Natural killer cell (primary cell): ENCODE results near the gene SLC25A41. TPM values are rescaled to one million over a fixed set of nuclear protein-coding genes. Genes with fewer than 3 reads are reported as not detected.

Experiments used
- ATAC-seq, 3 donors: fragments of 150-1000 bp in 2 of 3; fragments of 200-7000 bp in 1 of 3; cut with Tn5 transposase; 1 replicate in 1 of 3; 2 replicates in 2 of 3; pipeline ENCODE4 v1.10.0; 2021; ENCODE audit warnings: mild to moderate bottlenecking in 2 of 3, moderate library complexity in 2 of 3
- DNase-seq, 2 donors: peaks; one replicate each; pipeline versions ENCODE4 v3.0.0 to v3.0.0-alpha.2; 2013 to 2021; ENCODE audit warnings: mixed read lengths in 1 of 2
- H3K27ac ChIP-seq: one replicate; pipeline ENCODE4 v1.5.1; 2013; ENCODE audit warnings: mild to moderate bottlenecking, low read length
- H3K27me3 ChIP-seq: one replicate; pipeline ENCODE4 v1.6.1; 2013; ENCODE audit warnings: low read length; ENCODE audit not compliant: control insufficient read depth, insufficient read depth
- H3K36me3 ChIP-seq: one replicate; pipeline ENCODE4 v1.6.1; 2013; ENCODE audit warnings: low read length; ENCODE audit not compliant: control insufficient read depth, insufficient read depth
- H3K4me1 ChIP-seq: one replicate; pipeline ENCODE4 v1.6.1; 2013; ENCODE audit warnings: low read length; ENCODE audit not compliant: control insufficient read depth, insufficient read depth
- H3K4me3 ChIP-seq: one replicate; pipeline ENCODE4 v1.5.1; 2013; ENCODE audit warnings: low read length
- H3K9me3 ChIP-seq: one replicate; pipeline ENCODE4 v1.6.1; 2013; ENCODE audit warnings: low read length; ENCODE audit not compliant: control insufficient read depth, insufficient read depth
- H3K27ac Mint-ChIP-seq, 2 donors: one replicate each; pipeline ENCODE4 v1.8.0; 2022; ENCODE audit warnings: mild to moderate bottlenecking in 2 of 2, mixed read lengths in 2 of 2, moderate library complexity in 1 of 2
- H3K27me3 Mint-ChIP-seq, 2 donors: one replicate each; pipeline ENCODE4 v1.8.0; 2022; ENCODE audit warnings: low read depth in 2 of 2, mixed read lengths in 2 of 2
- H3K36me3 Mint-ChIP-seq: one replicate; pipeline ENCODE4 v1.8.0; 2022; ENCODE audit warnings: mixed read lengths
- H3K4me1 Mint-ChIP-seq, 2 donors: one replicate each; pipeline ENCODE4 v1.8.0; 2022; ENCODE audit warnings: mixed read lengths in 2 of 2
- H3K4me3 Mint-ChIP-seq: one replicate; pipeline ENCODE4 v1.8.0; 2022; ENCODE audit warnings: mild to moderate bottlenecking, moderate library complexity, mixed read lengths
- H3K9me3 Mint-ChIP-seq, 2 donors: one replicate each; pipeline ENCODE4 v1.8.0; 2022; ENCODE audit warnings: mixed read lengths in 2 of 2
- WGBS: methylation state at CpG from one replicate; pipeline ENCODE4 v1.1.7; 2013; ENCODE audit warnings: missing lambda C conversion rate; ENCODE audit not compliant: insufficient coverage; 5-methylcytosine and 5-hydroxymethylcytosine counted together
- intact Hi-C: fragments of 100-400 bp; cut with micrococcal nuclease; formaldehyde crosslinking; loops from one replicate; pipeline ENCODE4 v1.14.2; 2022
- total RNA-seq, 4 donors: library from RNA; stranded (reverse); fragments of 120-200 nt in 1 of 4; gene quantifications; one replicate each; pipeline versions ENCODE4 v1.2.3 to v1.2.4, GENCODE V29; 2013 to 2022
- TF ChIP-seq, protein P1 (sequence below): fragments of 200-600 bp; IDR thresholded peaks from one replicate; pipeline ENCODE4 v1.8.0; 2022; ENCODE audit warnings: antibody characterized with exemption

The SLC25A41 gene
- total RNA-seq, 3 donors from 2014 or later (not counting 1 experiment from before 2014, with no cell fraction given), result not detected

DNA sequence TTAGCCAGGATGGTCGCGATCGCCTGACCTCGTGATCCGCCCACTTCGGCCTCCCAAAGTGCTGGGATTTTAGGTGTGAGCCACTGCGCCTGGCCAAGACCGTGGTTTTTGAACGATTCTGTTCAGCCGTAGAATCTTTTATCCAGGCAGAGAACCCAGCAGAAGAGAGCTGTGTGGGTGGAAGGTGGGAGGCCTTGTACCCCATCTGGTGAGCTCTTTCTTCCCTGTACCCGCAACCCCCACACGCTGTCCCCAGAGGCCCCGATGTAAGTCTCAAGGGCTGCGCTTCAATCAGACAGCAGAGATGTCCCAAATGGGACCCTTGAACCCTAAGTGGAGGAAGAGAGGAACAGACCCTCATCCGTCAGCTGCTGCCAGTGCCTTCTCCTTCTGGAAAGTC, 22.4 kb upstream of the SLC25A41 start:
- no peaks in the 10 kb centered on the region for H3K27me3 ChIP-seq
- H3K4me3 ChIP-seq, result no peak overlapping the region
- Mint-ChIP-seq H3K36me3 (no peaks in the 10 kb centered on the region), H3K27me3 (peaks cover 0 to 3% of the 10 kb centered on the region in 2 donors), H3K4me1 (peaks cover 18 to 19% of the 10 kb centered on the region in 2 donors), H3K4me3 (no peak overlapping the region), H3K9me3 (no peaks in the 10 kb centered on the region), H3K27ac (no peak overlapping the region)
- peaks cover 18% of the 10 kb centered on the region for H3K4me1 ChIP-seq
- ATAC-seq (no peak), DNase-seq (no peak)
- TF ChIP-seq, protein P1, sequence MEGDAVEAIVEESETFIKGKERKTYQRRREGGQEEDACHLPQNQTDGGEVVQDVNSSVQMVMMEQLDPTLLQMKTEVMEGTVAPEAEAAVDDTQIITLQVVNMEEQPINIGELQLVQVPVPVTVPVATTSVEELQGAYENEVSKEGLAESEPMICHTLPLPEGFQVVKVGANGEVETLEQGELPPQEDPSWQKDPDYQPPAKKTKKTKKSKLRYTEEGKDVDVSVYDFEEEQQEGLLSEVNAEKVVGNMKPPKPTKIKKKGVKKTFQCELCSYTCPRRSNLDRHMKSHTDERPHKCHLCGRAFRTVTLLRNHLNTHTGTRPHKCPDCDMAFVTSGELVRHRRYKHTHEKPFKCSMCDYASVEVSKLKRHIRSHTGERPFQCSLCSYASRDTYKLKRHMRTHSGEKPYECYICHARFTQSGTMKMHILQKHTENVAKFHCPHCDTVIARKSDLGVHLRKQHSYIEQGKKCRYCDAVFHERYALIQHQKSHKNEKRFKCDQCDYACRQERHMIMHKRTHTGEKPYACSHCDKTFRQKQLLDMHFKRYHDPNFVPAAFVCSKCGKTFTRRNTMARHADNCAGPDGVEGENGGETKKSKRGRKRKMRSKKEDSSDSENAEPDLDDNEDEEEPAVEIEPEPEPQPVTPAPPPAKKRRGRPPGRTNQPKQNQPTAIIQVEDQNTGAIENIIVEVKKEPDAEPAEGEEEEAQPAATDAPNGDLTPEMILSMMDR, result no peak
- no peaks in the 10 kb centered on the region for H3K36me3 ChIP-seq
- intact Hi-C loops, result no loop called here
- H3K9me3 ChIP-seq, result peaks cover 10% of the 10 kb centered on the region
- whole genome bisulfite sequencing, result 95% methylated on average over 15 of the region's 15 CpGs
- H3K27ac ChIP-seq, result no peak overlapping the region

DNA sequence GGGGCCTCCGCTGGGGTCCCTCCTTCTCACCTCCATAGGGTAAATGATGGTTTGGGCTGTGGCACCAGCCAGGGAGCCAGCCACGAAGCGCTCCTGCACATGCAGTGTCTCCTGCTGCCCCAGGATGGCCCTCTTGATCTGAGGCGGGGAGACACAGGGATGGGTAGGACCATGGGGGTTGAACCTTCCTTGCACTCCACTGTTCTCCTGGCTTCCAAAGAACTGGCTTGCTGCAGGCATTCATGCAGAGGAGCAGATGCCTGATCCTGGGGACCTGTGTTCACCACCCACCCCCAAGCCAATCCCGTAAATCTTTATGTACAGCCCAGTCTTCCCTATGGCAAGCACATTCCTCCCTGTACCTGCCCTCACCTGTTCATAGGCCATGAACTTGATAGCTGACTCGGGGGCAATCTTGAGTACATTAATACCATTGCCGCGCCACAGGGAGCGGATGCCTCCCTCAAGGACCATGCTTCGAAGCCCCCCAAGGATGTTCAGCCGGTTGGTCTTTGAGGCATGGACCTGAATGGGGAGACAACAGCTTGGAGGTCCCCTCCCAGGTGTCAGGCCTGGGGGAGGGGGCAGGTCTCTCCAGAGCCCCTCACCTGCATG, 20.5 kb upstream of the SLC25A41 start:
- peaks cover 0 to 5% of the 10 kb centered on the region in 2 donors for H3K27me3 Mint-ChIP-seq
- DNase-seq, result no peak
- no peaks in the 10 kb centered on the region for H3K36me3 Mint-ChIP-seq
- intact Hi-C loops, result no loop called here
- H3K4me1 ChIP-seq, result peaks cover 7% of the 10 kb centered on the region
- WGBS, result 96% methylated on average over 11 of the region's 11 CpGs
- H3K27ac ChIP-seq, result no peak overlapping the region
- no peaks in the 10 kb centered on the region for H3K9me3 Mint-ChIP-seq
- no peak for ATAC-seq
- TF ChIP-seq, protein P1, result no peak
- peaks cover 6% of the 10 kb centered on the region in 2 donors for H3K4me1 Mint-ChIP-seq
- H3K27ac Mint-ChIP-seq, result no peak overlapping the region
- H3K4me3 ChIP-seq, result no peak overlapping the region
- H3K4me3 Mint-ChIP-seq, result no peak overlapping the region
- no peaks in the 10 kb centered on the region for H3K27me3 ChIP-seq
- H3K9me3 ChIP-seq, result peaks cover 10% of the 10 kb centered on the region
- H3K36me3 ChIP-seq, result no peaks in the 10 kb centered on the region

GRCh38 chr19:6452899-6453298, 19.3 kb upstream of the SLC25A41 start:
- no peaks in the 10 kb centered on the region for H3K36me3 Mint-ChIP-seq

More at GRCh38 chr19:6452899-6453298, 19.3 kb upstream of the SLC25A41 start:
- Histone ChIP-seq H3K9me3 (peaks cover 10% of the 10 kb centered on the region), H3K27ac (no peak overlapping the region), H3K4me1 (no peaks in the 10 kb centered on the region), H3K4me3 (no peak overlapping the region), H3K36me3 (no peaks in the 10 kb centered on the region), H3K27me3 (no peaks in the 10 kb centered on the region)
- H3K27ac Mint-ChIP-seq, result no peak overlapping the region
- intact Hi-C loops, result no loop called here
- H3K27me3 Mint-ChIP-seq, result peaks cover 0 to 2% of the 10 kb centered on the region in 2 donors
- TF ChIP-seq, protein P1, result no peak
- no peaks in the 10 kb centered on the region for H3K4me1 Mint-ChIP-seq
- no peak overlapping the region for H3K4me3 Mint-ChIP-seq
- ATAC-seq, result no peak
- no peak for DNase-seq
- WGBS, result 100% methylated on average over 2 of the region's 2 CpGs
- H3K9me3 Mint-ChIP-seq, result no peaks in the 10 kb centered on the region
